ENCODE measurements around the gene CLEC16A.

CLEC16A gene, protein sequence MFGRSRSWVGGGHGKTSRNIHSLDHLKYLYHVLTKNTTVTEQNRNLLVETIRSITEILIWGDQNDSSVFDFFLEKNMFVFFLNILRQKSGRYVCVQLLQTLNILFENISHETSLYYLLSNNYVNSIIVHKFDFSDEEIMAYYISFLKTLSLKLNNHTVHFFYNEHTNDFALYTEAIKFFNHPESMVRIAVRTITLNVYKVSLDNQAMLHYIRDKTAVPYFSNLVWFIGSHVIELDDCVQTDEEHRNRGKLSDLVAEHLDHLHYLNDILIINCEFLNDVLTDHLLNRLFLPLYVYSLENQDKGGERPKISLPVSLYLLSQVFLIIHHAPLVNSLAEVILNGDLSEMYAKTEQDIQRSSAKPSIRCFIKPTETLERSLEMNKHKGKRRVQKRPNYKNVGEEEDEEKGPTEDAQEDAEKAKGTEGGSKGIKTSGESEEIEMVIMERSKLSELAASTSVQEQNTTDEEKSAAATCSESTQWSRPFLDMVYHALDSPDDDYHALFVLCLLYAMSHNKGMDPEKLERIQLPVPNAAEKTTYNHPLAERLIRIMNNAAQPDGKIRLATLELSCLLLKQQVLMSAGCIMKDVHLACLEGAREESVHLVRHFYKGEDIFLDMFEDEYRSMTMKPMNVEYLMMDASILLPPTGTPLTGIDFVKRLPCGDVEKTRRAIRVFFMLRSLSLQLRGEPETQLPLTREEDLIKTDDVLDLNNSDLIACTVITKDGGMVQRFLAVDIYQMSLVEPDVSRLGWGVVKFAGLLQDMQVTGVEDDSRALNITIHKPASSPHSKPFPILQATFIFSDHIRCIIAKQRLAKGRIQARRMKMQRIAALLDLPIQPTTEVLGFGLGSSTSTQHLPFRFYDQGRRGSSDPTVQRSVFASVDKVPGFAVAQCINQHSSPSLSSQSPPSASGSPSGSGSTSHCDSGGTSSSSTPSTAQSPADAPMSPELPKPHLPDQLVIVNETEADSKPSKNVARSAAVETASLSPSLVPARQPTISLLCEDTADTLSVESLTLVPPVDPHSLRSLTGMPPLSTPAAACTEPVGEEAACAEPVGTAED

DNA sequence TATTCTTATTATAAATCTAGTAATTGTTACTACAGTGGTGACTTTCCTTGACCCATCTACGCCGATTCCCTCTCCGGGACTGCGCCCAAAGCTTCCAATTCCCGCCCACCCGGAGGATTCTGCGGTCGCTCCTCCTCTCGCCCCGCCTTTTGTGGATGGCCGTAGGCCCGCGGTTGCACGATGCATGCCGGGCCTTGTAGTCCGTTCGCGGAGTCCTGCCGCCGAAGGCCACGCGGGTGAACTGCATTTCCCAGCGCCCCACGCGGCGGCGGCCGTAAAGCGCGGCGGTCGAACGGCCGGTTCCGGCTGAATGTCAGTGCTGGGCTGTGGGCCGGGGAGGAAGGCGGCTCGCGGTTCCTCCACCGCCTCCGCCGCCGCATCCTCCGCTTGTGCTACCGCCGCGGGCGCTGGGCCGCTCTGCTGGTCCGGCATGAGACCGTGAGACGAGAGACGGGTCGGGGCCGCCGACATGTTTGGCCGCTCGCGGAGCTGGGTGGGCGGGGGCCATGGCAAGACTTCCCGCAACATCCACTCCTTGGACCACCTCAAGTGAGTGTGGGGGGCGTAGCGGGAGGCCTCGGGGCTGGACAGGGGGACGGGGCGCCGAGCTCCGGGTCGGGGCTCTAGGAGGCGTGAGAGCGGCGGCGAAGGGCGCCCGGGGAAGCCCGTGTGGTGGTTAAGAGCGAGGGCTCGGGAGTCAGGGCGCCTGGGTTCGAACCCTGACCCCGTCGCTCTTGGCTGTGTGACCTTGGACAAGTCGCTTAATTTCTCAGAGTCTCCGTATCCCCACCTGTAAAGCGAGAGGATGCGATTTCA lies at the start of gene CLEC16A:
Gene CLEC16A, plus strand, starts transcription at position 316 of the 816 bp plus-strand sequence. Its CDS starts 154 bp downstream, at position 470.
- DNase-seq: peak; percentile 89

DNA sequence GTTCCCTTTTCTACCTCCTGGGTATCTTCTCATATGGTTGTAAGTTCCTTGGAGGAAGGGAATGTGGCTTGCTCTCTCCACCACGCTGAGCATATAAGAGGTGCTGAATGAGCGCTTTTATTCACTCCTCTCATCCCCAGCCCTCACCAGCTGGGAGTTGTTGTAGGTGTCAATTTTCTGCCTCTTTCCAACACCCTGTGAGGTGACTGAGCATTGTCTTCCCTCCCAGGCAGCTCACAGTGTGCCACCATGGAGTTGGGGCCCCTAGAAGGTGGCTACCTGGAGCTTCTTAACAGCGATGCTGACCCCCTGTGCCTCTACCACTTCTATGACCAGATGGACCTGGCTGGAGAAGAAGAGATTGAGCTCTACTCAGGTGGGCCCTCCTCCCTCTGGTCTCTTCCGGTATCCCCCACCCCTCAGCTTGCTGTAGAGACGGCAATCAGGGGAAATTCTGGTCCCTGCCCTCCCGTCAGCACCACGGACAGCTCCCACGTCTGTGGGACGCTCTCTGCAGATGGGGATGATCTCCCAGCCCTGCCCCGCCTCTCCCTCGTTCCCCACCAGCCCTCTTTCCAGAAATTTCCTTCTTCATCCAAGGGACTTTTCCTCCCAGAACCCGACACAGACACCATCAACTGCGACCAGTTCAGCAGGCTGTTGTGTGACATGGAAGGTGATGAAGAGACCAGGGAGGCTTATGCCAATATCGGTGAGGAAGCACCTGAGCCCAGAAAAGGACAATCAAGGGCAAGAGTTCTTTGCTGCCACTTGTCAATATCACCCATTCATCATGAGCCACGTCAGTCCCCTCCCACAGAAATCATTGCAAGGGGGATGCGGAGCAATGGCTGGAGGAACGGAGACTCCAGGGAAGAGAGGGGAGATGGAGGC lies 49.1 kb upstream of the CLEC16A start:
- no peak for DNase-seq

DNA sequence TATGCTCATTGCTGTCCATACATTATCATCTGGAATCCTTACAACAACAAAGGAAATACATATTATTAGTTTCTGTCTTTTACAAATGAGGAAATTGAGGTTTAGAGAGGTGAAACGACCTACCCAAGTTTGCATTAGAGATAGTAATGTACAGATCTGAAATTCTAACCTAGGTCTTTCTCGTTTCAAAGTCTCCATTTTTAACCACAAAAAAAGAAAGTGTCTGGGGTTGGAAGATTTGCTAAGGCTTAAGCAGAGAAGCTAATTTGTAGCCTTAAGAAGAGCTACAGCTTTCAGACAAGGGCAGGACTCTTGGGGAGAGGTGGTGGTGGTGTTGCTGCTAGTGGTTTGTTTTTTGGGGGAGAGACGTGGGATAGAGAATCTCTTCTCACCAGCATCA lies 48.2 kb upstream of the CLEC16A start:
- no peak for DNase-seq

DNA sequence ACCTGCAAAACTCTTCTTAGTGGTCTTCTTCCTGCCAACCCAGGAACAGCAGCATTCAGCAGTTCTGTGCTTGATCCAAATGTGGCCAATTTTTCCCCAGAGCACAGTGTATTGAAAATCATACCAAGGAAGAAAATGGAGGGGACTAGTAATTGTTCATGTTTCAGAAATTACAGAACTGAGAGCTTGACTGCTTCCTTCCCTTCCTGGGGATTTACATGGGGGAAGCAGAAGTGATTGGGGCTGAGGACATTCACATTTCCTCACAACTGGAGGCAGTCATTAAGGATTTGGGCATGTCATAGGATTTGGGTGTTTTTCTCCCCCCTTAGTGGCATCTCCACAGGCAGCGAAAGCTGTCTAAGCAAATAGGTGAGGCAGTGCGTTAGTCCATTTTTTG lies 47.6 kb upstream of the CLEC16A start:
- no peak for DNase-seq

DNA sequence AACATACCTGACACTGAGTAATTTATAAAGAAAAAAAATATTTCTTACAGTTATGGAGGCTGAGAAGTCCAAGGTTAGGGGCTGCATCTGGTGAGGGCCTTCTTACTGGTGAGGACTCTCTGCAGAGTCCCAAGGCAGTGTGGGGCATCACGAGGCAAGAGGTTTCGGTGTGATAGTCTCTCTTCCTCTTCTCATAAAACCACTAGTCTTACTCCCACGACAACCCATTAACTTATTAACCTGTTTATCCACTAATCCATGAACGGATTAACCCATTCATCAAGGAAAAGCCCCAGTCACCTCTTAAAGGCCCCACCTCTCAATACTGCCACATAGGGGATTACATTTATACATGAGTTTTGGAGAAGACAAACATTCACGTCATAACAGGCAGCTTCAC lies 47.2 kb upstream of the CLEC16A start:
- no peak for DNase-seq

DNA sequence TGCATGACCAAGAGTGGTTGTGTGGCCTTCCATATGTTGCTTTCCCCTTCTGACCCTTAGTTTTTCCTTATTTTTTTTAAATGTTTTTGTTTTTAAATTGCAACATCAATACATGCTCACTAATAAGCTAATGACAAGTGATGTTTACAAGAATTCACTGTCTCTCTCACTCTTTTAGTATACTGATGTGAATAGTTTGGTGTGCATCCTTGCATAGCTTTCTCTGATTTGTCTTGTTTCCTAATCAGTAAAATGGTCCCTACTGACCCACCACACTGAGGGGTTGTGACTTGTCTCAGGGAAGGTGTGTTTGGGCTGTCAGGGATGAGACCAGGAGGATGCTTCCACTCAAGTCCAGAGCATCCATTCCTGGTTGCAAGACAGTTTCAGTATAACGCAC lies 41.4 kb upstream of the CLEC16A start:
- no peak for DNase-seq

DNA sequence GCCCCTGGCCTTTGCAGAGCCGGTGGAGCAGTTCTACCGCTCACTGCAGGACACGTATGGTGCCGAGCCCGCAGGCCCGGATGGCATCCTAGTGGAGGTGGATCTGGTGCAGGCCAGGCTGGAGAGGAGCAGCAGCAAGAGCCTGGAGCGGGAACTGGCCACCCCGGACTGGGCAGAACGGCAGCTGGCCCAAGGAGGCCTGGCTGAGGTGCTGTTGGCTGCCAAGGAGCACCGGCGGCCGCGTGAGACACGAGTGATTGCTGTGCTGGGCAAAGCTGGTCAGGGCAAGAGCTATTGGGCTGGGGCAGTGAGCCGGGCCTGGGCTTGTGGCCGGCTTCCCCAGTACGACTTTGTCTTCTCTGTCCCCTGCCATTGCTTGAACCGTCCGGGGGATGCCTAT lies 37.9 kb upstream of the CLEC16A start:
- no peak for DNase-seq

DNA sequence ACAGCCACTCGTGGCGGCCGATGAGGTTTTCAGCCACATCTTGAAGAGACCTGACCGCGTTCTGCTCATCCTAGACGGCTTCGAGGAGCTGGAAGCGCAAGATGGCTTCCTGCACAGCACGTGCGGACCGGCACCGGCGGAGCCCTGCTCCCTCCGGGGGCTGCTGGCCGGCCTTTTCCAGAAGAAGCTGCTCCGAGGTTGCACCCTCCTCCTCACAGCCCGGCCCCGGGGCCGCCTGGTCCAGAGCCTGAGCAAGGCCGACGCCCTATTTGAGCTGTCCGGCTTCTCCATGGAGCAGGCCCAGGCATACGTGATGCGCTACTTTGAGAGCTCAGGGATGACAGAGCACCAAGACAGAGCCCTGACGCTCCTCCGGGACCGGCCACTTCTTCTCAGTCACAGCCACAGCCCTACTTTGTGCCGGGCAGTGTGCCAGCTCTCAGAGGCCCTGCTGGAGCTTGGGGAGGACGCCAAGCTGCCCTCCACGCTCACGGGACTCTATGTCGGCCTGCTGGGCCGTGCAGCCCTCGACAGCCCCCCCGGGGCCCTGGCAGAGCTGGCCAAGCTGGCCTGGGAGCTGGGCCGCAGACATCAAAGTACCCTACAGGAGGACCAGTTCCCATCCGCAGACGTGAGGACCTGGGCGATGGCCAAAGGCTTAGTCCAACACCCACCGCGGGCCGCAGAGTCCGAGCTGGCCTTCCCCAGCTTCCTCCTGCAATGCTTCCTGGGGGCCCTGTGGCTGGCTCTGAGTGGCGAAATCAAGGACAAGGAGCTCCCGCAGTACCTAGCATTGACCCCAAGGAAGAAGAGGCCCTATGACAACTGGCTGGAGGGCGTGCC lies 37.2 kb upstream of the CLEC16A start:
- no peak for DNase-seq

DNA sequence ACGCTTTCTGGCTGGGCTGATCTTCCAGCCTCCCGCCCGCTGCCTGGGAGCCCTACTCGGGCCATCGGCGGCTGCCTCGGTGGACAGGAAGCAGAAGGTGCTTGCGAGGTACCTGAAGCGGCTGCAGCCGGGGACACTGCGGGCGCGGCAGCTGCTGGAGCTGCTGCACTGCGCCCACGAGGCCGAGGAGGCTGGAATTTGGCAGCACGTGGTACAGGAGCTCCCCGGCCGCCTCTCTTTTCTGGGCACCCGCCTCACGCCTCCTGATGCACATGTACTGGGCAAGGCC lies 36.7 kb upstream of the CLEC16A start:
- no peak for DNase-seq

DNA sequence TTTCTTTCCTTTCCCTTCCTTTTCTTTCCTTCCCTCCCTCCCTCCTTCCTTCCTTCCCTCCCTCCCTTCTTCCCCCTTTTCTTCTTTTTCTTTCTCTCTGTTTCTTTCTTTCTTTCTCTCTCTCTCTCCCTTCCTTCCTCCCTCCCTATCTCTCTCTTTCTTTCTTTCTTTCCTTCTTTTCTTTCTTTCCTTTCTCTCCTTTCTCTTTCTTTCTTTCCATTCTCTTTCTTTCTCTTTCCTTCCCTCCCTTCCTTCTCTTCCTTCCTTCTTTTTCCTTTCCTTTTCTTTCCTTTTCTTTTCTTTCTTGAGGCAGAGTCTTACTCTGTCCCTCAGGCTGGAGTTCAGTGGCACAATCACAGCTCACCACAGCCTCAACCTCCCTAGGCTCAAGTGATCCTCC lies 33.1 kb upstream of the CLEC16A start:
- DNase-seq: no peak

DNA sequence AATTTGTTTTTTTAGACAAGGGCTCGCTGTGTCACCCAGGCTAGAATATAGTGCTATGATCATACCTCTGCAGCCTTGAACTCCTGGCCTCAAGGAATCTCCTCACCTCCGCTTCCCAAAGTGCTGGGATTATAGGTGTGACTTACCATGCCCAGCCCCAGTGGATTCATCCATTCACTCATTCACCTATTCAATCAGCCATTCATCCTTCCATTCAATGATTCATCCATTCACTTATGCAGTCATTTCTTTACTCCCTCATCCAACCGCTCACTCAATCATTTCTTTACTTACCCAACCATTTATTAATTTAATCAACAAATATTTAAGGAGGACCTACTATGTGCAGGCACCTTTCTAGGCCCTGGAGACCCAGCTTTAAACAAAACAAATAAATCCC lies 27.8 kb upstream of the CLEC16A start:
- no peak for DNase-seq

DNA sequence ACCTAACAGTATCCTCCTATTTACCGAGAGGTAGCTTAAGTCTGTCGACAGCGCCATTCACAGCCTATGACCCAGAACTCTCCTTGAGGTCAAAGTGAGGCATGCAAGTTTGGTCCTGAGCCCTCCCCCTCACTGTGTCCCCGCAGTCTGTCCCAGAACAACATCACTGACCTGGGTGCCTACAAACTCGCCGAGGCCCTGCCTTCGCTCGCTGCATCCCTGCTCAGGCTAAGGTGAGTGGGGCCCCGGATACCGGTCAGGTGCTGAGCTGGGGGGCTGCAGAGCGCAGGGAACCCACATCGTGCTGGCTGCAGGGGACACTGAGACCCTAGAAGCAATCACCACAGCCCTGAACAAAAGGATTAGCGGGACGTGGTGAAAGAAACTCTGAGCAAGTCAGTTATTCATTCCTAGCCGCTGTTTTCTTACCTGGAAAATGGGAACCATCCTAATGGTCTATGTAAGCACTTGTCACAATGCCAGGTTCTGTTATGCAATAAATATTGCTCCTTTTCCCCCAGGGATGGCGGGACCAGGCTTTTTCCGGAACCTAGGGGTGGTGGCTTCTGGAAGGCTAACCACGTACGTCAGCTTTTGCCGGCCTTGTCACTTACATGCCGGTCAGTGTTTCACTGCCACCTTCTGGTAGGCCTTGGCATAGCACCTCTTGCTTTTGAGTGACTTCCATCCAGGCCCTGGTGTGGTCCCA lies 25.9 kb upstream of the CLEC16A start:
- peak; percentile 70 for DNase-seq

DNA sequence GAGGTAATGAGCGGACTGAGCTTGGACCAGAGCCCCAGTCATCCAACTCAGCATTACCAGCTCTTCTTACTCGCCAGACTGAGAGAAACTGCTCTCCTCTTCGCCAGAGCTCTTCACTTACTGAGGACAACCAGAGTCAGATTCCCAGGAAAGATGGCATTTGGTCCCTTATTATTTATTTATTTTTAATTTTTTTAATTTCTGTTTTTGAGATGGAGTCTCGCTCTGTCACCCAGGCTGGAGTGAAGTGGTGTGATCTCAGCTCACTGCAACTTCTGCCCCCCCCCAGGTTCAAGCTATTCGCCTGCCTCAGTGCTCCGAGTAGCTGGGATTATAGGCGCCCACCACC lies 25.4 kb upstream of the CLEC16A start:
- no peak for DNase-seq

DNA sequence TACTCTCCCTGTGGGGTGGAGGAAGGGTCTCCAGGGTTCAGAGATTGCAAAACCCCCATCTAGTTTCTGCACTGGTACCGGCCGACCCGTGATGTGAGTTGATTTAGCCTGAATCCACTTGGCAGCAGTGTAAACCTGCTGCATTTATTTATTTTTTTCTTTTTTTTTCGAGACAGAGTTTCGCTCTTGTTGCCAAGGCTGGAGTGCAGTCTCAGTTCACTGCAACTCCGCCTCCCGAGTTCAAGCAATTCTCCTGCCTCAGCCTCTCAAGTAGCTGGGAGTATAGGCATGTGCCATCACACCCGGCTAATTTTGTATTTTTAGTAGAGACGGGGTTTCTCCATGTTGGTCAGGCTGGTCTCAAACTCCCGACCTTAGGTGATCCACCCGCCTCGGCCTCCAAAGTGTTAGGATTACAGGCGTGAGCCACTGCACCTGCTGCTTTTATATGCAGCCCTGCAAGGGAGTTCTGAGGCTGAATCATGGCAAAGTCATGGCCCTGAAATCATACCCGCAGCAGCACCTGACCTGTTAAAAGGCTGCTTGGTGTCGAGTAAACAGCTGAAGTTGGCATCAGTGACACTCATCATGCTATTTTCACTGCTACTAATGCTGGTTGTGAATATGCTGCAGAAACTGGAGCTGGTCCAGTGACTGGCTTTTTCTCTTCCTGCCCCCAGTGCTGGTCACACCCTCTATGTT lies 23.5 kb upstream of the CLEC16A start:
- DNase-seq: peak; percentile 31

DNA sequence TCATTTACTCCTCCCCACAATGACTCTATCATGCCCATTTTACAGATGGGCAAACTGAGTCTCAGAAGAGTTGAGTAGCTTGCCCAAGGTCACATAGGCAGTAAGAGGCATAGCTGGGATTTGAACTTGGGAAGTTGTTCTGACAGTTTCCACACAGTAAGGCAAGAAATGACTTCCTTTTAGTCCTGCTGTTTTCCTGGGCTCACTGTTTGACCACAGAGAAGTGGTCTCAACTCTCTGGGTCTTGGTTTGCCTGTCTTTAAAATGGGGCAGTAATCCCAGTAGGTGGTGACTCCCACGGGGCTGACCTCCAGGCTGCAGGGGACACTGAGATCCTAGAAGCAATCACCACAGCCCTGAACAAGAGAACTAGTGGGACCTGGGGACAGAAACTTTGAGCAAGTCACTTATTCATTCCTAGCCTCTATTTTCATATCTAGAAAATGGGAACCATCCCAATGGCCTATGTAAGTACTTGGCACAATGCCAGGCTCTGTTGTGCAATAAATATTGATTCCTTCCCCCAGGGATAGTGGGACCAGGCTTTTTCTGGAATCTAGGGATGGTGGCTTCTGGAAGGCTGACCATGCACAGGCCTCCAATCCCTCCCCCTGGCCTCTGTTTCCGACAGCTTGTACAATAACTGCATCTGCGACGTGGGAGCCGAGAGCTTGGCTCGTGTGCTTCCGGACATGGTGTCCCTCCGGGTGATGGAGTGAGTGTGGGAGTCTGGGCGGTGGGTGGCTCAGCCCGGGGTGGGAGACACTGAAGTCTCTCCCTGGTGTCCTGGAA lies 22.6 kb upstream of the CLEC16A start:
- DNase-seq: no peak

DNA sequence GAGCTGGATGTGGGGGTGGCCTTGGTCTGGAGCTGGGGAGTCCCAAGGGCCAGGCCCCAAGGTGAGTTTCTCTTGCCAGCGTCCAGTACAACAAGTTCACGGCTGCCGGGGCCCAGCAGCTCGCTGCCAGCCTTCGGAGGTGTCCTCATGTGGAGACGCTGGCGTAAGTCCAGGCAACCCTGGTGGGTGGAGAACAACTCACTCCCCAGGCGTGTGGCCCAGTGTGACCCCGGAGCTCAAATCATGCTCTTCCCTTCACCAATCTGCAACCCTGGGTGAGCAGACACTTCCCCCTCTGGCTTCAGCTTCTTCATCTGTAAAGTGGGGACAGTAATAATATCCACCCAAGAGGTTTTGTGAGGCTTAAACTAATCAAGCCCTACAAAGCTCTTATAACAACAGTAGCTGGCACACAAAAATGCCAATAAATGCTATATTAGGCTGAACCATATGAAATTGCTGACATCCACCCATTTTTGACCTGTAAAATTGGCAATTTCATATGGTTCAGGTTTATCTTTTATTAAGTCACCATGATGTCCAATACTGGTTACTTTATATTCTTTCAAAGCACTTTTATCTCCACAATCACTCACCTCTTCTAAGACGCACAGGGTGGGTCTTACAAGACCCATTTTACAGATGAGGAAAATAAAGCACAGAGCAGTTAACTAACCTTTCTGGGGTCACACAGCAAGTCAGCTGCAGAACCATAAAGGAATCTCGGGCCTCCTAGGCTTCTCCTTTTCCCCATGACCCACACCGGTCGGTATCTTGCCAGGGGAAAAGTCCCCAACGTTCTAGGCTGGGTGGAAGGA lies 21.8 kb upstream of the CLEC16A start:
- DNase-seq: no peak

DNA sequence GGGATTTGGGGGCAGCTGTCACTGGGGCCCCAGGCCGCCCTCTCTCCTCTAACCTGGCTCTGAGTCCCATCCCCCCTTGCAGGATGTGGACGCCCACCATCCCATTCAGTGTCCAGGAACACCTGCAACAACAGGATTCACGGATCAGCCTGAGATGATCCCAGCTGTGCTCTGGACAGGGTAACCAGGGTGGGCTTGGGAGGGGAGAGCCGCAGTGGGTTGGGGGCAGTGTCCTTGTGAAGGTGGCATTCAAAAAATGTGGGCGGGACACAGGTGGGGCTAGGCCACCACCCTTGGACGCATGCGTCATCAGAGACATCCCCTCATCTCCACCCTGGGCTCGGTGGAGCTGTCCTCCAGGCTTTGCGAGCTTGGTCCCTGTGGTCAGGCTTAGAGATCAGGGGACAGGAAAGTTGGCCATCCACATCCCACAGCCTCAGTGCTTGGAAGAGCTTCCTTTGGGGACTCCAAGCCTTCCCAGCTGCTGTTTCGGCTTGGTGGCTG lies 21.2 kb upstream of the CLEC16A start:
- no peak for DNase-seq

Data from NCI-H2107 (cell line).